ENCODE results near the gene EIF4G2.

EIF4G2 gene

GRCh38 chr11:10771457-10771856 is 37.3 kb downstream of the EIF4G2 start:
- no peak for DNase-seq (ENCODE audit: low read depth in 2 of 2)

DNA sequence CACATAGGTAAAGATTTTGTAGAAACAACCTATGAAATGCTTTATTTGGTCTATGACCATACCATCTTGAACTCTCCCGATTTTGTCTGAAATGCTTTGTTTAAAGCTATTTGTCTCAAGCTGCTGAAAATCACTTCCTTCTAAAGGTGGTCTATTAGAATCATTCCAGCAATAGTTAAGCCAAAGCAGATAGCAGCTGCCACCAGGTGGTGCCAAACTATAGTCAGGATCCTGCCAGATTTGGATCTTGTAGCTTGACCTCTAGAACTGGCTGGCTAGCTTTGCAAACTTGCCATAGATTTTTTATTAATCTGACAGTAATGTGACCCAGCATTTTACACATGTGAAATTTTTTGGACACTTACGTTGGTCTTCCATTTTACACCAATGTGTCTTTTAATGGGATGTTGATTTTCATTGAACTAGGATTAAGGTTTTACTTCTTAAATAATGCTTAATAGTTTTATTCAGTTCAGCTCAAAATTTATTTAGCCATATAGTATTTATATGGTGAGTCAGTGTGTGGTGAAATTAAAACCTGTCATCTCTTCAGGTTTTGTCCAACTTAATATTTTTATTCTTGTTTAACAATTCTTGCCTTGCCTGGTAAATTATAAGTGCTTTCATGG is 38.0 kb downstream of the EIF4G2 start:
- no peak for DNase-seq (ENCODE audit: low read depth in 2 of 2)

- no peak for DNase-seq (ENCODE audit: low read depth in 2 of 2)
Observed at GRCh38 chr11:10764412-10764811, 44.3 kb downstream of the EIF4G2 start.

DNA sequence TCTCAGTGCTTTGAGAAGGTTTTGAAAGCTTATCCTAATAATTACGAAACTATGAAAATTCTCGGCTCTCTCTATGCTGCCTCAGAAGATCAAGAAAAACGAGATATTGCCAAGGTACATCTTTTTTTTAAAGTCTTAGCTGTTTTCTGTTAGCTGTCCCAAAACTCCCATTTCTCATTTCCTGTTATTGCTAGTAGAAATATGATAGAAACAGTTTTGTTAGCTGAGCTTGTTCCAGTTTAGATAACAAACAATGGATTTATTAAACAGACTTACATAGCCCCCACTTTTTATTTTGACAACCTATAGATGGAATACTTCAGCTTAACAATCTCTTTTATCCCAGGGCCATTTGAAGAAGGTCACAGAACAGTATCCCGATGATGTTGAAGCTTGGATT is 45.0 kb downstream of the EIF4G2 start:
- no peak for DNase-seq (ENCODE audit: low read depth in 2 of 2)

GRCh38 chr11:10762913-10763421 is 45.8 kb downstream of the EIF4G2 start:
- DNase-seq (ENCODE audit: low read depth in 2 of 2) = no peak

DNA sequence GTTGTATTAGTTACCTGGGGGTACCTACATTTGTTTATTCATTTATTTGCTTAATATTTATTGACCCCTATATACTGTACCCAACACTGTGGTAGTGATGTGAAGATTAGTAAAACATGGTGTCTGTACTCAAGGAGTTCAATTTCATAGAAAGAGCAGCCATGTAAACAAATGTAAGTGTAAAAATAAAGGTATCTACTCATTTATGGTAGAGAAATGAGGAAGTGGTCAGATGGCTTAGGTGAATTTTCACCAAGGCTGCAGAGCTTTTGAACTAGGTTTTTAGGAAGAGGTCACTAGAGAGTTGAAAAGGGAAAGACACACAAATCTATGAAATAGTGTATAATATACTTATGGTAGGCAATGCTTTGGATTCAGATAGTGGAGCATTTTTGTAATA is 46.5 kb downstream of the EIF4G2 start:
- DNase-seq (ENCODE audit: low read depth in 2 of 2) = no peak

- no peak for DNase-seq (ENCODE audit: low read depth in 2 of 2)
Observed at GRCh38 chr11:10761085-10761698, 47.5 kb downstream of the EIF4G2 start.

GRCh38 chr11:10758957-10759356 is 49.8 kb downstream of the EIF4G2 start:
- DNase-seq (ENCODE audit: low read depth in 2 of 2) = no peak

- no peak for DNase-seq (ENCODE audit: low read depth in 2 of 2)
Observed at GRCh38 chr11:10752486-10752885, 56.2 kb downstream of the EIF4G2 start.

- DNase-seq (ENCODE audit: low read depth in 2 of 2) = no peak
Observed at GRCh38 chr11:10752061-10752460, 56.7 kb downstream of the EIF4G2 start.

DNA sequence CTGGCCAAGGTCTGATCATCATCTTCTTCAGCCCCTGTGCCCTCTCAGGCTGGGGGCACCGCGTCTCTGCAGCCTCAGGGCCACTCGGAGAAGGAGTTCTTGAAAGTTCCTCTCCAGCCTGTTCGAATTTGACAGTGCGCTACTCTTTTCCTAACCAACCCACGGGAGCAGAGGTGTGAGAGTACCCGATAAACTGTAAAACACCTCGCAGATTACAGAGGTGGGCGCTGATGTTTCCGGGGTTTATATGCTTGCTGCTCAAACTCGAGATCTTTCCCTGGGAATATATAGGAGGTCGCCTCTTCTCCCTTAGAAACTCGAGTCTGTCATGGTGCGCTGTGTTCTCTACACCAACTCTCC is 57.2 kb downstream of the EIF4G2 start:
- DNase-seq (ENCODE audit: low read depth in 2 of 2) = no peak

DNA sequence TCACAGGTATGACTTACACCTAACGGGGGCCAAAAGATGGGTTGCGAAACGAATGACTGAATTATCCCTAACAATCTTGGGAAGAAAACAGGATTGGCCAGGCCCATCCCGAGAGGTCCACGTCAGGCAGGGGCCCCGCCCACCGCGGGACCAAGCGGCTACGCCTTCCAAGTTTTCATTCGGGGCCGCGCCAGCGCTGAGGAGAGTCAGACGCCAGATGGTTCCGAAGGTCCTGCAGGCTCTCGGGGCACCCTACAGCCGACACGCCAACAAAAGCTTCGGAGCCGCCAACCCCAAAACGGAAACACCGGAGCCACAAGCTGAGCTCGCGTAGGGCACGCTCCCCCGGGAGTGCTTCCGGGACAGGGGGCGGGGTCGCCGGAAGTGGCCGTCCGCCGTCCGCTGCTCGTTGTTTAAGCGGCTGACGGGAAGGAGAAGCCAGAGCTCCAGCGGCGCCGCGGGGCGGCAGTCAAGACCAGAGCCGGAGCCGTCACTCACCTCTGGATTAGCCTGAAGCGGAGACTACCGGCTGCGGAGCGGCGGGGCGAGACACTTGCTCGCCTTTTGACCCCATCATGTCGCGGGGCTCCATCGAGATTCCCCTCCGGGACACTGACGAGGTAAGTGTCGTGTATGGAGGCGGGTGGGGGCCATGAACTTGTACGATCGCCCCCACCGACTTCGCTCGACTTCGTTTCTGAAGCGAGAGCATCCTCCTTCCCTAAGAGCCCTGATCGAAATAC is 57.7 kb downstream of the EIF4G2 start, which contains the start of gene CTR9:
Gene CTR9 (plus strand): TSS at position 409 of the 743 bp plus-strand sequence. CDS start 167 bp downstream, at position 576.
- DNase-seq (ENCODE audit: low read depth in 2 of 2) = peak; percentile 81 to 91

DNA sequence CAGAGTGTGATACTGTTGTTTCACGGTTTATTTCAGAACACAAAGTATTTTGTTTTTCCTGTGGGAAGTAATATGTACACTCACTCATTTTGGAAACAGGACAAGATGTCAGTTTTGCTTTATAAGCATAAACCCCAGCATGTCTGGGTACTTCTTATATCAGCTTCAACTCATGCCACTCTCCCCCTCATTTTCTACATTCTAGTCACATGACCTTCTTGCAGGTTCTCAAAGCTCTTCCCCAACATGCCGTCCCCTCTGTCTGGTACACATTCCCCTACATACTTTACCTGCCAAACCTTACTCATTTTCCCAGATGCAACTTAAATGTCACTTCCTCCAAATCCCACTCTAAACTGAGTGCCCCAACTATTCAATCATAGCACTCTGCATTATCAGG is 59.2 kb downstream of the EIF4G2 start:
- DNase-seq (ENCODE audit: low read depth in 2 of 2) = no peak

- DNase-seq (ENCODE audit: low read depth in 2 of 2) = no peak
Observed at GRCh38 chr11:10747733-10748132, 61.0 kb downstream of the EIF4G2 start.

All from stimulated activated CD4-positive, alpha-beta T cell treated with anti-CD3 and anti-CD28 coated beads, Interleukin-12 subunit alpha, Interleukin-12 subunit beta, amount 100 ng/mL, for 24 hours (primary cell).